Natural killer cell (primary cell): ENCODE results near the gene PLIN5. TPM values are rescaled to one million over a fixed set of nuclear protein-coding genes. Genes with fewer than 3 reads are reported as not detected.

Experiments used
- ATAC-seq, 3 donors: fragments of 150-1000 bp in 2 of 3; fragments of 200-7000 bp in 1 of 3; cut with Tn5 transposase; 1 replicate in 1 of 3; 2 replicates in 2 of 3; pipeline ENCODE4 v1.10.0; 2021; ENCODE audit warnings: mild to moderate bottlenecking in 2 of 3, moderate library complexity in 2 of 3
- DNase-seq, 2 donors: peaks; one replicate each; pipeline versions ENCODE4 v3.0.0 to v3.0.0-alpha.2; 2013 to 2021; ENCODE audit warnings: mixed read lengths in 1 of 2
- H3K27ac ChIP-seq: one replicate; pipeline ENCODE4 v1.5.1; 2013; ENCODE audit warnings: mild to moderate bottlenecking, low read length
- H3K27me3 ChIP-seq: one replicate; pipeline ENCODE4 v1.6.1; 2013; ENCODE audit warnings: low read length; ENCODE audit not compliant: control insufficient read depth, insufficient read depth
- H3K36me3 ChIP-seq: one replicate; pipeline ENCODE4 v1.6.1; 2013; ENCODE audit warnings: low read length; ENCODE audit not compliant: control insufficient read depth, insufficient read depth
- H3K4me1 ChIP-seq: one replicate; pipeline ENCODE4 v1.6.1; 2013; ENCODE audit warnings: low read length; ENCODE audit not compliant: control insufficient read depth, insufficient read depth
- H3K4me3 ChIP-seq: one replicate; pipeline ENCODE4 v1.5.1; 2013; ENCODE audit warnings: low read length
- H3K9me3 ChIP-seq: one replicate; pipeline ENCODE4 v1.6.1; 2013; ENCODE audit warnings: low read length; ENCODE audit not compliant: control insufficient read depth, insufficient read depth
- H3K27ac Mint-ChIP-seq, 2 donors: one replicate each; pipeline ENCODE4 v1.8.0; 2022; ENCODE audit warnings: mild to moderate bottlenecking in 2 of 2, mixed read lengths in 2 of 2, moderate library complexity in 1 of 2
- H3K27me3 Mint-ChIP-seq, 2 donors: one replicate each; pipeline ENCODE4 v1.8.0; 2022; ENCODE audit warnings: low read depth in 2 of 2, mixed read lengths in 2 of 2
- H3K36me3 Mint-ChIP-seq: one replicate; pipeline ENCODE4 v1.8.0; 2022; ENCODE audit warnings: mixed read lengths
- H3K4me1 Mint-ChIP-seq, 2 donors: one replicate each; pipeline ENCODE4 v1.8.0; 2022; ENCODE audit warnings: mixed read lengths in 2 of 2
- H3K4me3 Mint-ChIP-seq: one replicate; pipeline ENCODE4 v1.8.0; 2022; ENCODE audit warnings: mild to moderate bottlenecking, moderate library complexity, mixed read lengths
- H3K9me3 Mint-ChIP-seq, 2 donors: one replicate each; pipeline ENCODE4 v1.8.0; 2022; ENCODE audit warnings: mixed read lengths in 2 of 2
- WGBS: methylation state at CpG from one replicate; pipeline ENCODE4 v1.1.7; 2013; ENCODE audit warnings: missing lambda C conversion rate; ENCODE audit not compliant: insufficient coverage; 5-methylcytosine and 5-hydroxymethylcytosine counted together
- intact Hi-C: fragments of 100-400 bp; cut with micrococcal nuclease; formaldehyde crosslinking; loops from one replicate; pipeline ENCODE4 v1.14.2; 2022
- total RNA-seq, 4 donors: library from RNA; stranded (reverse); fragments of 120-200 nt in 1 of 4; gene quantifications; one replicate each; pipeline versions ENCODE4 v1.2.3 to v1.2.4, GENCODE V29; 2013 to 2022
- TF ChIP-seq, protein P1 (sequence below): fragments of 200-600 bp; IDR thresholded peaks from one replicate; pipeline ENCODE4 v1.8.0; 2022; ENCODE audit warnings: antibody characterized with exemption

PLIN5 gene
- total RNA-seq, 3 donors from 2014 or later (not counting 1 experiment from before 2014, with no cell fraction given): 0.65 TPM; not detected in 2

DNA sequence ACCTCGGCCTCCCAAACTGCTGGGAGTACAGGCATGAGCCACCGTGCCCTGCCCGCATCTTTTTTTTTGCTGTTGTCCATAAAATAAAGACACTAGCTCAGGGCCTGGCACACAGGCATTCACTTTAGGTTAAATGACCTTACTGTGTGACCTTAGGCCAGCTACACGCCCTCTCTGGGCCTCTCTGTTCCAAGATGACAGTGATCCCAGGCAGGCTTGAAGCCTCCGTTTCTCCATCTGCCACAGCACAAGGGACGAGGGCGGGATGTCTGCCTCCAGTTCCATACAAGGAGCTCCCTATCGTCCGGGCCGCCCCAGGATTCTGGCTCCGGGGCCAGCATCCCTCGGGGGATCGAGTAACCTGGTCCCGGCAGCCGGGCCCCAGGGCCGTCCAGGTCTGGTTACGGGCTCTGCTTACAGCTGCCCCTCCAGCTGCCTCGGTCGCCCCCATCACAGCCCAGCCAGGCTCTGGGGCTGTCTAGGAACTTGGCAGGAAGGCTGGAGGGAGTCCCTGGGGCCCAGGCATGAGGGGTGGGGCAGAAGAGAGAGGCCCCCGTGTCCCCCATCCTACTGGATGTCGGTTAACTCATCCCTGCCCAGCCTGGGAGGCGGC lies 36.4 kb upstream of the PLIN5 start:
- TF ChIP-seq, protein P1, sequence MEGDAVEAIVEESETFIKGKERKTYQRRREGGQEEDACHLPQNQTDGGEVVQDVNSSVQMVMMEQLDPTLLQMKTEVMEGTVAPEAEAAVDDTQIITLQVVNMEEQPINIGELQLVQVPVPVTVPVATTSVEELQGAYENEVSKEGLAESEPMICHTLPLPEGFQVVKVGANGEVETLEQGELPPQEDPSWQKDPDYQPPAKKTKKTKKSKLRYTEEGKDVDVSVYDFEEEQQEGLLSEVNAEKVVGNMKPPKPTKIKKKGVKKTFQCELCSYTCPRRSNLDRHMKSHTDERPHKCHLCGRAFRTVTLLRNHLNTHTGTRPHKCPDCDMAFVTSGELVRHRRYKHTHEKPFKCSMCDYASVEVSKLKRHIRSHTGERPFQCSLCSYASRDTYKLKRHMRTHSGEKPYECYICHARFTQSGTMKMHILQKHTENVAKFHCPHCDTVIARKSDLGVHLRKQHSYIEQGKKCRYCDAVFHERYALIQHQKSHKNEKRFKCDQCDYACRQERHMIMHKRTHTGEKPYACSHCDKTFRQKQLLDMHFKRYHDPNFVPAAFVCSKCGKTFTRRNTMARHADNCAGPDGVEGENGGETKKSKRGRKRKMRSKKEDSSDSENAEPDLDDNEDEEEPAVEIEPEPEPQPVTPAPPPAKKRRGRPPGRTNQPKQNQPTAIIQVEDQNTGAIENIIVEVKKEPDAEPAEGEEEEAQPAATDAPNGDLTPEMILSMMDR: no peak
- H3K4me1 Mint-ChIP-seq: peaks cover 0 to 12% of the 10 kb centered on the region in 2 donors
- H3K9me3 Mint-ChIP-seq: no peaks in the 10 kb centered on the region
- ATAC-seq: no peak
- H3K27me3 Mint-ChIP-seq: peaks cover 6 to 19% of the 10 kb centered on the region in 2 donors
- no peak overlapping the region for H3K4me3 ChIP-seq
- no peaks in the 10 kb centered on the region for H3K36me3 ChIP-seq
- 80% methylated on average over 22 of the region's 22 CpGs for WGBS
- no peaks in the 10 kb centered on the region for H3K4me1 ChIP-seq
- H3K27ac ChIP-seq: no peak overlapping the region
- no peak overlapping the region for H3K27ac Mint-ChIP-seq
- H3K4me3 Mint-ChIP-seq: no peak overlapping the region
- H3K36me3 Mint-ChIP-seq: no peaks in the 10 kb centered on the region
- intact Hi-C loops: loop anchor here (10.0 kb wide), 1 partner anchor 233 kb away; no protein-coding TSS in a partner anchor
- no peak for DNase-seq
- peaks cover 4% of the 10 kb centered on the region for H3K27me3 ChIP-seq
- no peaks in the 10 kb centered on the region for H3K9me3 ChIP-seq

DNA sequence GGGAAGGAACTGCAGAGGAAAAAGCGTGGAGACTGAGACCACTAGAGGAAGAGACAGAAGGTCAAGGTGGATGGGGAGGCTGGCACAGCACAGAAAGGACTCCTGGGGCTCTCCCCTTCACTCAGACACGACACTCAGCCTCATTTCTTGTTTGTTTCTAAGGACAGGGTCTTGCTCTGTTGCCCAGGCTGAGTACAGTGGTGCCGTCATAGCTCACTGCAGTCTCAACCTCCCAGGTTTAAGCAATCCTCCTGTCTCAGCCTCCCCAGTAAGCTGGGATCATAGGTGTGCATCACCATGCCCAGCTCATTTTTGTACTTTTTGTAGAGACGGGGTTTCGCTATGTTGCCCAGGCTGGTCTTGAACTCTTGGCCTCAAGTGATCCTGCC lies 35.9 kb upstream of the PLIN5 start:
- ATAC-seq: no peak
- H3K4me3 ChIP-seq: no peak overlapping the region
- WGBS: 85% methylated on average over 5 of the region's 5 CpGs
- intact Hi-C loops: loop anchor here (10.0 kb wide), 1 partner anchor 234 kb away; no protein-coding TSS in a partner anchor
- H3K4me1 ChIP-seq: no peaks in the 10 kb centered on the region
- H3K27ac ChIP-seq: no peak overlapping the region
- TF ChIP-seq, protein P1: no peak
- H3K4me3 Mint-ChIP-seq: no peak overlapping the region
- H3K9me3 ChIP-seq: no peaks in the 10 kb centered on the region
- peaks cover 0 to 10% of the 10 kb centered on the region in 2 donors for H3K4me1 Mint-ChIP-seq
- peaks cover under 1 to 14% of the 10 kb centered on the region in 2 donors for H3K27me3 Mint-ChIP-seq
- no peak for DNase-seq
- H3K27me3 ChIP-seq: peaks cover 4% of the 10 kb centered on the region
- H3K27ac Mint-ChIP-seq: no peak overlapping the region
- H3K36me3 Mint-ChIP-seq: no peaks in the 10 kb centered on the region
- H3K9me3 Mint-ChIP-seq: no peaks in the 10 kb centered on the region
- no peaks in the 10 kb centered on the region for H3K36me3 ChIP-seq

DNA sequence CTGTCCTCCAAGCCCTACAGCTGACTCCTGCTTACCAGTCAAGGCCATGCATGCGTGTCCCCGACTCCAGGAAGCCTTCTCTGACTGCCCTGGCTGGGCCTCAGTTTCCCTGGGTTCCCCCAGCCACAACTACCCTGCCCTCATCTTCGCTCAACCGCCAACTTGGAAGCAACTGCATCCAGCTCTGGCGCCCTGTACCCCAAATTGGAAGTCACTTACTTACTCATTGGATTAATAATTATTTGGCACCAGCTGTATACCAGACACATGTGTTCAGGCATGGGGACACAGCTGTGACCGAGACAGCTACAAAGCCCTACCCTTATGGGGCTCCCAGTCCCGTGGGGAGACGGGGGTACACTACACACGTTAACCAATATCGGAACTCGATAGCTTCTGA lies 35.4 kb upstream of the PLIN5 start:
- DNase-seq: no peak
- Histone ChIP-seq H3K27me3 (no peaks in the 10 kb centered on the region), H3K9me3 (no peaks in the 10 kb centered on the region), H3K27ac (no peak overlapping the region), H3K4me1 (no peaks in the 10 kb centered on the region), H3K36me3 (no peaks in the 10 kb centered on the region), H3K4me3 (no peak overlapping the region)
- intact Hi-C loops: loop anchor here (10.0 kb wide), 1 partner anchor 234 kb away; no protein-coding TSS in a partner anchor
- Mint-ChIP-seq H3K4me3 (no peak overlapping the region), H3K36me3 (no peaks in the 10 kb centered on the region), H3K27ac (no peak overlapping the region), H3K27me3 (peaks cover 0 to 11% of the 10 kb centered on the region in 2 donors), H3K9me3 (no peaks in the 10 kb centered on the region), H3K4me1 (peaks cover 0 to 8% of the 10 kb centered on the region in 2 donors)
- 85% methylated on average over 11 of the region's 11 CpGs for WGBS
- ATAC-seq: no peak
- TF ChIP-seq, protein P1: no peak

DNA sequence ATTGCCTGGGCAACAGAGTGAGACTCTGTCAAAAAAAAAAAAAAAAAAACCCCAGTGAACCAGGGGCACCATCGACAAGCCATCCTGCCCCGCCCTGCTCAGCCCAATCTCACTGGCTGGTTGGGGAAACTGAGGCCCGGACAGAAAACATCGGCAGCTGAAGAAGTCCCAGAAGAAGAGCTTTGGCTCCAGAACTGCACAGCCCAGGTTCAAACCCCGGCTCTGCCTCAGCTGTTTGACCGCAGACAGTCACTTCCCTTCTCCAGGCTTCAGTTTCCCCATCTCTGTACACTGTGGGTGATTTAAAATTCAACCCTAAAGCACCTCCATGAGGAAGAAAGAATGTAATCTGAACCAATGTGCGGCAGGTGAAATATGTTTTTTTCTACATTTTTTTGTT lies 33.9 kb upstream of the PLIN5 start:
- Mint-ChIP-seq H3K27ac (no peak overlapping the region), H3K9me3 (no peaks in the 10 kb centered on the region), H3K4me3 (no peak overlapping the region), H3K4me1 (peaks cover 0 to 8% of the 10 kb centered on the region in 2 donors), H3K36me3 (no peaks in the 10 kb centered on the region), H3K27me3 (peaks cover 0 to 5% of the 10 kb centered on the region in 2 donors)
- no peak for ATAC-seq
- Histone ChIP-seq H3K27me3 (no peaks in the 10 kb centered on the region), H3K36me3 (no peaks in the 10 kb centered on the region), H3K4me1 (no peaks in the 10 kb centered on the region), H3K9me3 (no peaks in the 10 kb centered on the region), H3K27ac (no peak overlapping the region), H3K4me3 (no peak overlapping the region)
- 59% methylated on average over 7 of the region's 7 CpGs for WGBS
- DNase-seq: no peak
- TF ChIP-seq, protein P1: no peak
- intact Hi-C loops: no loop called here
